ENCODE results near the gene HS3ST4. TPM values are rescaled to one million over a fixed set of nuclear protein-coding genes. Genes with fewer than 3 reads are reported as not detected.

The HS3ST4 gene
- polyA plus RNA-seq, 4 donors, result 0.04 to 0.35 TPM; not detected in 2

DNA sequence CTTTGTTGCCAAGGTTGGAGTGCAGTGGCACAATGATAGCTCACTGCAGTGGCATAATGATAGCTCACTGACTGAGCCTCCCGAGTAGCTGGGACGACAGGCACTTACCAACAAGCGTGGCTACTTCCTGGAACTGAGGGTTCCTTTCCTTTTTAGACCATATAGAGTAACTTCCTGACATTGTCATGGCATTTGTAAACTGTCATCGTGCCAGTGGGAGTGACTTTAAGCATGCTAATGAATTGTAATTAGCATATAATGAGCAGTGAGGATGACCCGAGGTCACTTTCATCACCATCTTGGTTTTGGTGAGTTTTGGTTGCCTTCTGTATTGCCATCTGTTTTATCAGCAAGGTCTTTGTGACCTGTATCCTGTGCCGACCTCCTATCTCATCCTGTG, 162.4 kb downstream of the HS3ST4 start:
- DNase-seq, result no peak
- Histone ChIP-seq H3K27me3 (ENCODE audit: control insufficient read depth in 3 of 3, insufficient read depth in 3 of 3, low read length in 3 of 3) (no peaks in the 10 kb centered on the region), H3K4me3 (ENCODE audit: low read depth in 1 of 3, low read length in 3 of 3) (no peak overlapping the region), H3K27ac (ENCODE audit: low read depth in 1 of 3, low read length in 2 of 3) (no peak overlapping the region), H3K36me3 (ENCODE audit: control insufficient read depth in 3 of 3, insufficient read depth in 2 of 3, low read depth in 1 of 3, low read length in 3 of 3) (no peaks in the 10 kb centered on the region), H3K4me1 (ENCODE audit: control insufficient read depth in 3 of 3, insufficient read depth in 2 of 3, low read depth in 1 of 3, low read length in 2 of 3) (no peaks in the 10 kb centered on the region), H3K9me3 (ENCODE audit: control insufficient read depth in 2 of 2, insufficient read depth in 1 of 2, low read depth in 1 of 2, low read length in 1 of 2) (no peaks in the 10 kb centered on the region)
- 32 to 43% (median 43%) methylated on average over 6 of the region's 6 CpGs for WGBS, 3 donors
- no peak for FAIRE-seq

DNA sequence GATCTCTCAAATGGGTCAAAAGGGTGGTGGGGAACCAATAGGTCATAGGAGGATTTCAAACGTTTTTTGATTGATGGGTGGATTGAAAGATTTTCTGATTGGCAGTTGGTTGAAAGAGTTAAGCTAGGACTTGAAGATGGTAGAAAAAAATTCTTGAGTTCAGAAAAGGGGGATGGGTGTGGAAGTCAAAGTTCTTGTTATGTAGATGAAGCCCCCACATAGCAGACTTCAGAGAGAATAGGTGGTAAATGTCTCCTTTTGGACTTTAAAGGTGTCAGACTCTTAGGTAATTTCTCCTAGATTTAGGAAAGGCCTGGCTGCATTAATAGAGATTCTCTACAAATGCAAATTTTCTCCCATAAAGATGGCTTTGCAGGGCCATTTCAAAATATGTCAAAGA, 163.3 kb downstream of the HS3ST4 start:
- WGBS, 3 donors, result 4 to 20% (median 9%) methylated on average over 1 of the region's 1 CpG
- Histone ChIP-seq H3K4me3 (ENCODE audit: low read depth in 1 of 3, low read length in 3 of 3) (no peak overlapping the region), H3K4me1 (ENCODE audit: control insufficient read depth in 3 of 3, insufficient read depth in 2 of 3, low read depth in 1 of 3, low read length in 2 of 3) (no peaks in the 10 kb centered on the region), H3K27me3 (ENCODE audit: control insufficient read depth in 3 of 3, insufficient read depth in 3 of 3, low read length in 3 of 3) (no peaks in the 10 kb centered on the region), H3K9me3 (ENCODE audit: control insufficient read depth in 2 of 2, insufficient read depth in 1 of 2, low read depth in 1 of 2, low read length in 1 of 2) (no peaks in the 10 kb centered on the region), H3K27ac (ENCODE audit: low read depth in 1 of 3, low read length in 2 of 3) (no peak overlapping the region), H3K36me3 (ENCODE audit: control insufficient read depth in 3 of 3, insufficient read depth in 2 of 3, low read depth in 1 of 3, low read length in 3 of 3) (no peaks in the 10 kb centered on the region)
- DNase-seq (no peak), FAIRE-seq (no peak)

DNA sequence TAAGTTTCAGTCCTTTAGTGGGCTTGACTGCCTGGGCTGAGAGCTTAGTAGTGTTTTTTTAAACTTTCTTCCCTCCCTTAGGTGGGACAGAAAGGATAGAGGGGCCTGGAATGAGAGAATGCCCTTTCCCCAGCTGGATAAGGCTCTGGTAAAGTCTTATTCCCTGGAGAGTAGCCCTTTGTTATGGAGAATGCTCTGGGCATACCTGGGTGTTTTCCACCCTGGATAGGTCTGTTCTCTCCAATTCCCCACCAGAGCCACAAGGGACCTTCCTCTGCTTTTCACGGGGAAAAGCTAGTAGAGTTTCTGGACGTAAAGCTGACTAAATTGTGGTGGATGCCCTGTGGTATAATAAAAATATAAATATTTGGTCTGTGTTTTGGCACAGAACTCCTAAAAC, 164.1 kb downstream of the HS3ST4 start:
- no peaks in the 10 kb centered on the region for H3K27me3 ChIP-seq (ENCODE audit: control insufficient read depth in 3 of 3, insufficient read depth in 3 of 3, low read length in 3 of 3)
- no peaks in the 10 kb centered on the region for H3K36me3 ChIP-seq (ENCODE audit: control insufficient read depth in 3 of 3, insufficient read depth in 2 of 3, low read depth in 1 of 3, low read length in 3 of 3)
- H3K27ac ChIP-seq (ENCODE audit: low read depth in 1 of 3, low read length in 2 of 3), result no peak overlapping the region
- no peaks in the 10 kb centered on the region for H3K4me1 ChIP-seq (ENCODE audit: control insufficient read depth in 3 of 3, insufficient read depth in 2 of 3, low read depth in 1 of 3, low read length in 2 of 3)
- 26 to 33% (median 28%) methylated on average over 2 of the region's 2 CpGs for WGBS, 3 donors
- FAIRE-seq (no peak), DNase-seq (no peak)
- H3K9me3 ChIP-seq (ENCODE audit: control insufficient read depth in 2 of 2, insufficient read depth in 1 of 2, low read depth in 1 of 2, low read length in 1 of 2), result no peaks in the 10 kb centered on the region
- H3K4me3 ChIP-seq (ENCODE audit: low read depth in 1 of 3, low read length in 3 of 3), result no peak overlapping the region

DNA sequence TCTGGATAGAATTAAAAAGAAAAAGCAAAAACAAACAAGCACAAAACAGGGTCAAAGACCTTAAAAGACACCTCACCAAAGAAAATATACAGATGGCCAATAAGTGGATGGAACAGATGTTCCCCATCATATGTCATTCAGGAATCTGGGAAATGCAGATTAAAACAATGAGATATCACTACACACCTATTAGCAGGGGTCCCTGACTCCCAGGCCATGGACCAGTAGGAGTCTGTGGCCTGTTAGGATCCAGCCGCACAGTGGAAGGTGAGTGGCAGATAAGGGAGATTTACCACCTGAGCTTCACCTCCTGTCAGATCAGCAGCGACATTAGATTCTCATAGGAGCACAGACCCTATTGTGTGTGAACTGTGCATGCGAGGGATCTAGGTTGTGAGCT, 167.9 kb downstream of the HS3ST4 start:
- Histone ChIP-seq H3K4me1 (ENCODE audit: control insufficient read depth in 3 of 3, insufficient read depth in 2 of 3, low read depth in 1 of 3, low read length in 2 of 3) (no peaks in the 10 kb centered on the region), H3K9me3 (ENCODE audit: control insufficient read depth in 2 of 2, insufficient read depth in 1 of 2, low read depth in 1 of 2, low read length in 1 of 2) (peaks cover 0 to 2% of the 10 kb centered on the region in 2 donors), H3K4me3 (ENCODE audit: low read depth in 1 of 3, low read length in 3 of 3) (no peak overlapping the region), H3K36me3 (ENCODE audit: control insufficient read depth in 3 of 3, insufficient read depth in 2 of 3, low read depth in 1 of 3, low read length in 3 of 3) (no peaks in the 10 kb centered on the region), H3K27me3 (ENCODE audit: control insufficient read depth in 3 of 3, insufficient read depth in 3 of 3, low read length in 3 of 3) (no peaks in the 10 kb centered on the region), H3K27ac (ENCODE audit: low read depth in 1 of 3, low read length in 2 of 3) (no peak overlapping the region)
- DNase-seq (no peak), FAIRE-seq (no peak)
- WGBS, 3 donors, result 79 to 85% (median 82%) methylated on average over 3 of the region's 3 CpGs

DNA sequence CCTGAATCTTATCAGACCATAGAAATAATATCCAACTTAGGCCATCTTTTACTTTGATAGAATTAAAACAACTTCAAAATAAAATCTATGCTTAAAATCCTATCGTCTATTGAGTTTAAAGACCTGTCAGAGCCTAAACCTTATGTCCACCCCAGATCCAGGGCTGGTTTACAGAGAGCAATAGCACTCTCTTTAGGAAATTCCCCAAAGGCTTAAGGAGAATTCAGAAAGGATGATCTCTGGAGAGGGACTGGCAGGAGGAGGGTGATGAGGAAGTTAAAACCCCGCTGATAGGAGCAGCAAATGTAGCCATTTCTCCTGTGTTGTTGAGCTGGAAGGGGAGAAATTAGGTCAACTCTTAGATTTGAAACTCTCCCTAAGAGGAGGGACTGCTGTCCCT, 175.3 kb downstream of the HS3ST4 start:
- Histone ChIP-seq H3K9me3 (ENCODE audit: control insufficient read depth in 2 of 2, insufficient read depth in 1 of 2, low read depth in 1 of 2, low read length in 1 of 2) (peaks cover 0 to 2% of the 10 kb centered on the region in 2 donors), H3K27me3 (ENCODE audit: control insufficient read depth in 3 of 3, insufficient read depth in 3 of 3, low read length in 3 of 3) (no peaks in the 10 kb centered on the region), H3K36me3 (ENCODE audit: control insufficient read depth in 3 of 3, insufficient read depth in 2 of 3, low read depth in 1 of 3, low read length in 3 of 3) (no peaks in the 10 kb centered on the region), H3K4me1 (ENCODE audit: control insufficient read depth in 3 of 3, insufficient read depth in 2 of 3, low read depth in 1 of 3, low read length in 2 of 3) (no peaks in the 10 kb centered on the region), H3K27ac (ENCODE audit: low read depth in 1 of 3, low read length in 2 of 3) (no peak overlapping the region), H3K4me3 (ENCODE audit: low read depth in 1 of 3, low read length in 3 of 3) (no peak overlapping the region)
- no peak for DNase-seq
- WGBS, 3 donors, result 57 to 69% (median 62%) methylated on average over 2 of the region's 2 CpGs
- FAIRE-seq, result no peak

DNA sequence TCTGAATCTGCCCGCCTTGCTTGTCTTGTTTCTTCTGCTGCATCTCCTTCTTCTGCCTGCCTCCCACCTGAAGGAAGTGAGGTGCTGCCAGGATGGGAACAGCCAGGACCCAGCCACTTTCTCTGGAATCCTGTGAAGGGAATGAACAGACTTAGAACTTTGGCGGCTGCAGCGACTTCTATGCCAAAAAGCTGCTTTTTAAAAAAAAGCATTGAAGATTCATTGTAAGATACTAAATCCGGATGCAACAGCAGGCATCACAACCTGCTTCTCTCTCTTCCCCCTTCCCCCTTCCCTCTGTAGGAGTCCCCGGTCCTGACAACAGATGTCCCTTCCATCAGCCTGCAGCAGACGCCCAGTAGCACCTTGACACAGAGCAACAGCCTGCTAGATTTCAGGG, 176.3 kb downstream of the HS3ST4 start:
- DNase-seq, result no peak
- 40 to 60% (median 59%) methylated on average over 6 of the region's 6 CpGs for WGBS, 3 donors
- peaks cover 0 to 2% of the 10 kb centered on the region in 2 donors for H3K9me3 ChIP-seq (ENCODE audit: control insufficient read depth in 2 of 2, insufficient read depth in 1 of 2, low read depth in 1 of 2, low read length in 1 of 2)
- no peak overlapping the region for H3K27ac ChIP-seq (ENCODE audit: low read depth in 1 of 3, low read length in 2 of 3)
- no peaks in the 10 kb centered on the region for H3K36me3 ChIP-seq (ENCODE audit: control insufficient read depth in 3 of 3, insufficient read depth in 2 of 3, low read depth in 1 of 3, low read length in 3 of 3)
- no peak for FAIRE-seq
- no peak overlapping the region for H3K4me3 ChIP-seq (ENCODE audit: low read depth in 1 of 3, low read length in 3 of 3)
- no peaks in the 10 kb centered on the region for H3K4me1 ChIP-seq (ENCODE audit: control insufficient read depth in 3 of 3, insufficient read depth in 2 of 3, low read depth in 1 of 3, low read length in 2 of 3)
- no peaks in the 10 kb centered on the region for H3K27me3 ChIP-seq (ENCODE audit: control insufficient read depth in 3 of 3, insufficient read depth in 3 of 3, low read length in 3 of 3)

DNA sequence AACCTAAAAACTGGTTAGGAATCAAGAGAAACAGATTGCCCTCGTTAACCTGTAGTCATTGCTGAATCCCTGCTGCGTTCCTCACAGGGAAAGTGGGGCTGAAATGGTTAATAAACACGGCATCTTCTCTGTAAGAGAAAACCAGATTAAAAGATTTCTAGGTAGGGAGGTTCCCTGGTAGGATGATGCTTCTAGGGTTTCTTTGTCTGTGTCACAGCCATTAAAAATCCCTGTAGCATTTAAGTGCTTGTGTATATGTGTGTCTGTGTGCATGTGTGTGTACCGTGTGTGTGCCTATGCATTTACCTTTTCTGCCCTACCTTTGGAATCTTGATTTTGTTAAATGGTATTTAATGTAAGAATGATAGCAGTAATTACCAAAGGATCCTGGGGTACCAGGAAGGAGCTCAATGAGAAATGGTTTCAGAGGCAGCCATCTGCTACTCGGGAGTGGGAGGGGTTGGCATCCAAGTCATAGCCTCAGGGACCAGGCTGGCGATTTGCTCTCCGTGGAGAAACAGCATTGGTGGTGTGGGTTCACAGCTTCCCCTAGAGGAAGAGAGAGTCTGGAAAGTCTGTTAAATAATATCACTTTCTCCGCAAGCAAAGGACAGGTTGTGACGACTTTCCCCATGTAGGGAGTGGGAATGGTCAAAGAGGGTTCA, 177.1 kb downstream of the HS3ST4 start:
- no peak overlapping the region for H3K4me3 ChIP-seq (ENCODE audit: low read depth in 1 of 3, low read length in 3 of 3)
- no peak for DNase-seq
- H3K27ac ChIP-seq (ENCODE audit: low read depth in 1 of 3, low read length in 2 of 3), result no peak overlapping the region
- H3K9me3 ChIP-seq (ENCODE audit: control insufficient read depth in 2 of 2, insufficient read depth in 1 of 2, low read depth in 1 of 2, low read length in 1 of 2), result peaks cover 0 to under 1% of the 10 kb centered on the region in 2 donors
- no peaks in the 10 kb centered on the region for H3K4me1 ChIP-seq (ENCODE audit: control insufficient read depth in 3 of 3, insufficient read depth in 2 of 3, low read depth in 1 of 3, low read length in 2 of 3)
- 51 to 60% (median 56%) methylated on average over 9 of the region's 9 CpGs for WGBS, 3 donors
- no peaks in the 10 kb centered on the region for H3K27me3 ChIP-seq (ENCODE audit: control insufficient read depth in 3 of 3, insufficient read depth in 3 of 3, low read length in 3 of 3)
- FAIRE-seq, result no peak
- H3K36me3 ChIP-seq (ENCODE audit: control insufficient read depth in 3 of 3, insufficient read depth in 2 of 3, low read depth in 1 of 3, low read length in 3 of 3), result no peaks in the 10 kb centered on the region

DNA sequence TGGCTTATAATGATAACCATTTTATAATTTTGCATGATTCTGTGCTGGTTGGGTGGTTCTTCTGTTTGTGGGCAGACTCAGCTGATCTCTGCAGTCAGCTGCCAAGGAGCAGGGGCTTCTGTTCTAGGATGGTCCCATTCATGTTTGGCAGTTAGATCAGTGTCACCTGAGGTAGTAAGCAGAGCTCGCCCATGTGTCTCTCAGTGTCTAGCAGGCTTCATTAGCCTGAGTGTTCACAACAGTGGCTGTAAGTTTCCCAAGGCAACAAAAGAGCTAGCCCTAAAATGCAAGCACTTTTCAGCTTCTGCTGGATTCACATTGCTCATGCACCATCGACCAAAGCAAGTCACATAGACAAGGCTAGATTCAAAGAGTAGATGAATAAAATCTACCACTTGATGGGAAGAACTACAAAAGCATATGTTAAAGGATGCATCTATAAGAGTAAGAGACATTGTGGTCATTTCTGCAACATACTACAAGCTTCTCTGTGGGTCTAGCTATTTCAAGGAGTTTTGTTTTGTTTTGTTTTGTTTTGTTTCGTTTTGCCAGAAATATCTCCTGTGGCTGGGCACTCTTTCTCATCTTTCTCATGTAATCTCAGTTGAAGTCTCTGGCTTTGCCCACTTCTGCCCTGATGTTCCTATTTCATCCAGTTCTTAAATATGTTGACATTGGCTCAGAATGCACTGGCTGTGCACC, 180.8 kb downstream of the HS3ST4 start:
- Histone ChIP-seq H3K4me3 (ENCODE audit: low read depth in 1 of 3, low read length in 3 of 3) (no peak overlapping the region), H3K36me3 (ENCODE audit: control insufficient read depth in 3 of 3, insufficient read depth in 2 of 3, low read depth in 1 of 3, low read length in 3 of 3) (no peaks in the 10 kb centered on the region), H3K4me1 (ENCODE audit: control insufficient read depth in 3 of 3, insufficient read depth in 2 of 3, low read depth in 1 of 3, low read length in 2 of 3) (no peaks in the 10 kb centered on the region), H3K27ac (ENCODE audit: low read depth in 1 of 3, low read length in 2 of 3) (no peak overlapping the region), H3K9me3 (ENCODE audit: control insufficient read depth in 2 of 2, insufficient read depth in 1 of 2, low read depth in 1 of 2, low read length in 1 of 2) (no peaks in the 10 kb centered on the region), H3K27me3 (ENCODE audit: control insufficient read depth in 3 of 3, insufficient read depth in 3 of 3, low read length in 3 of 3) (no peaks in the 10 kb centered on the region)
- DNase-seq, result no peak
- WGBS, 3 donors, result 57 to 76% (median 68%) methylated on average over 3 of the region's 3 CpGs
- FAIRE-seq, result no peak

DNA sequence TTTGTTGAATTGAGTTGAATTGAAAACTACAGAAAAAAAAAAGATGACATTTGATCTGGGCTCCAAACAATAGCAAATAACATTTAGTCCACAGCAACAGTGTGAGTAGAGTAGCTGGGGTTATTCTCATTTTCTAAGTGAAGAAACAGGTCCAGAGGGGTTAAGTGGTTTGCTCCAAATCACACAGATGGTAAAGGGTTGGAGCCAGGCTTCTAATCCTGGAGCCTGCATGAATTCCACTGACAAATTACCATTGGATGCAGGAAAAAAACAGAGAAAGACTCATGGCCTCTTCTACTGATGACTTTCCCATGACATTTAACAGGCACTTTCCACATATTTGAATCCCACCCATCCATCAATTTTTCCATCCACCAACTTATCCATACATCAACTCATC, 182.4 kb downstream of the HS3ST4 start:
- H3K27ac ChIP-seq (ENCODE audit: low read depth in 1 of 3, low read length in 2 of 3), result no peak overlapping the region
- no peaks in the 10 kb centered on the region for H3K27me3 ChIP-seq (ENCODE audit: control insufficient read depth in 3 of 3, insufficient read depth in 3 of 3, low read length in 3 of 3)
- FAIRE-seq (no peak), DNase-seq (no peak)
- no peak overlapping the region for H3K4me3 ChIP-seq (ENCODE audit: low read depth in 1 of 3, low read length in 3 of 3)
- no peaks in the 10 kb centered on the region for H3K9me3 ChIP-seq (ENCODE audit: control insufficient read depth in 2 of 2, insufficient read depth in 1 of 2, low read depth in 1 of 2, low read length in 1 of 2)
- no peaks in the 10 kb centered on the region for H3K4me1 ChIP-seq (ENCODE audit: control insufficient read depth in 3 of 3, insufficient read depth in 2 of 3, low read depth in 1 of 3, low read length in 2 of 3)
- H3K36me3 ChIP-seq (ENCODE audit: control insufficient read depth in 3 of 3, insufficient read depth in 2 of 3, low read depth in 1 of 3, low read length in 3 of 3), result no peaks in the 10 kb centered on the region

All from small intestine (tissue), 7 donors.